Naive B cell (primary cell): ENCODE data around the gene TMEM117. TPM values are rescaled to one million over a fixed set of nuclear protein-coding genes. Genes with fewer than 3 reads are reported as not detected.

Experiments used
- ATAC-seq, 2 donors: fragments of 150-1000 bp; cut with Tn5 transposase; 2 replicates each; pipeline ENCODE4 v1.10.0; 2021; ENCODE audit warnings: low read depth in 2 of 2, mild to moderate bottlenecking in 2 of 2, moderate library complexity in 2 of 2
- DNase-seq: peaks from one replicate; pipeline ENCODE4 v3.0.0; 2022
- H3K27ac Mint-ChIP-seq, 6 donors: one replicate each; pipeline ENCODE4 v1.8.0; 2020 to 2022; ENCODE audit warnings: mild to moderate bottlenecking in 6 of 6, mixed read lengths in 6 of 6, moderate library complexity in 5 of 6, inconsistent platforms in 2 of 6
- H3K27me3 Mint-ChIP-seq, 3 donors: one replicate each; pipeline ENCODE4 v1.8.0; 2021 to 2022; ENCODE audit warnings: mixed read lengths in 3 of 3, mild to moderate bottlenecking in 1 of 3
- H3K36me3 Mint-ChIP-seq, 2 donors: one replicate each; pipeline ENCODE4 v1.8.0; 2020 to 2022; ENCODE audit warnings: mixed read lengths in 2 of 2, inconsistent platforms in 1 of 2, mild to moderate bottlenecking in 1 of 2
- H3K4me1 Mint-ChIP-seq, 3 donors: one replicate each; pipeline ENCODE4 v1.8.0; 2020 to 2022; ENCODE audit warnings: mixed read lengths in 3 of 3, inconsistent platforms in 1 of 3, mild to moderate bottlenecking in 1 of 3, moderate library complexity in 1 of 3
- H3K4me3 Mint-ChIP-seq, 8 donors: one replicate each; pipeline ENCODE4 v1.8.0; 2020 to 2022; ENCODE audit warnings: mild to moderate bottlenecking in 8 of 8, mixed read lengths in 8 of 8, moderate library complexity in 8 of 8, inconsistent platforms in 2 of 8
- H3K9me3 Mint-ChIP-seq, 7 donors: one replicate each; pipeline ENCODE4 v1.8.0; 2020 to 2022; ENCODE audit warnings: mixed read lengths in 7 of 7, mild to moderate bottlenecking in 5 of 7, inconsistent platforms in 2 of 7, moderate library complexity in 1 of 7
- polyA plus RNA-seq, 6 donors: library from polyadenylated mRNA; unstranded; fragments of 300-500 nt; fragmentation: Illumina TruSeq; gene quantifications; one replicate each; pipeline ENCODE4 v1.2.3, GENCODE V29; 2021; ENCODE audit warnings: low read depth in 6 of 6

Gene TMEM117
- polyA plus RNA-seq, 6 donors from 2014 or later = 5.2 to 9.8 (median 5.3) TPM

DNA sequence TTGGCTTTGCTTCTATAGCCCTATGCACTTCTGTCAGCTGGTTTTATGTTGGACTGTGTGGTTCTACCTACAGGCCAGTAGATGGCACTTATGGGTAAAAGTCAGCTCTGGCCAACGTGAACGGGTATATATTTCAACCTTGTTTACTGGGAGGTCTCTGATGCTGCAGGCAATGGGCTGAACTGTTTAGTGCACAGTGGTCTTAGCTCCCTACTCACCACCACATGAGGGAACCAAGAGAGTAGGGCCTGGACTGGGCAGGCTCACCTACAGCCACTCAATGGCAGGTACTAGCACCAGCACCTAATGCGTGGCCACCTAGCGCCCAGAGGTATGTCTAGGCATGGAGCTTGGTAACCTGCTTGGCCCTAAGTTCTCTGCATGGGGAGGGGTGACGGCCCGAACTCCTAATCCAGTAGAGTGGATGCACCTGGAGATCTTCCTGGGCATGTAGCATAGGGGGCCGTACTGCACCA lies 481.8 kb downstream of the TMEM117 start:
- no peak for ATAC-seq
- Mint-ChIP-seq H3K4me1 (peaks cover 0 to 5% (median 0%) of the 10 kb centered on the region in 3 donors), H3K27ac (no peak overlapping the region), H3K27me3 (no peaks in the 10 kb centered on the region), H3K36me3 (peaks cover 0 to 9% of the 10 kb centered on the region in 2 donors), H3K4me3 (no peak overlapping the region), H3K9me3 (peaks cover 0 to 8% (median 4%) of the 10 kb centered on the region in 7 donors)
- no peak for DNase-seq

- peaks cover 3 to 19% (median 5%) of the 10 kb centered on the region in 7 donors for H3K9me3 Mint-ChIP-seq
- no peak overlapping the region for H3K27ac Mint-ChIP-seq
- DNase-seq (no peak), ATAC-seq (no peak)
- no peaks in the 10 kb centered on the region for H3K27me3 Mint-ChIP-seq
- H3K4me1 Mint-ChIP-seq = no peaks in the 10 kb centered on the region
- H3K36me3 Mint-ChIP-seq = peaks cover 0 to 5% of the 10 kb centered on the region in 2 donors
- no peak overlapping the region for H3K4me3 Mint-ChIP-seq
These were observed 495.4 kb downstream of the TMEM117 start for GRCh38 chr12:44331269-44331668.

- Mint-ChIP-seq H3K36me3 (peaks cover 0 to 5% of the 10 kb centered on the region in 2 donors), H3K27me3 (no peaks in the 10 kb centered on the region), H3K4me1 (no peaks in the 10 kb centered on the region), H3K4me3 (no peak overlapping the region), H3K27ac (no peak overlapping the region), H3K9me3 (peaks cover 3 to 19% (median 5%) of the 10 kb centered on the region in 7 donors)
- DNase-seq = no peak
- no peak for ATAC-seq
These were observed 498.5 kb downstream of the TMEM117 start for GRCh38 chr12:44334347-44334746.

GRCh38 chr12:44335030-44335429 lies 499.1 kb downstream of the TMEM117 start:
- H3K9me3 Mint-ChIP-seq = peaks cover 0 to 19% (median 5%) of the 10 kb centered on the region in 7 donors
- peaks cover 0 to 5% of the 10 kb centered on the region in 2 donors for H3K36me3 Mint-ChIP-seq

DNA sequence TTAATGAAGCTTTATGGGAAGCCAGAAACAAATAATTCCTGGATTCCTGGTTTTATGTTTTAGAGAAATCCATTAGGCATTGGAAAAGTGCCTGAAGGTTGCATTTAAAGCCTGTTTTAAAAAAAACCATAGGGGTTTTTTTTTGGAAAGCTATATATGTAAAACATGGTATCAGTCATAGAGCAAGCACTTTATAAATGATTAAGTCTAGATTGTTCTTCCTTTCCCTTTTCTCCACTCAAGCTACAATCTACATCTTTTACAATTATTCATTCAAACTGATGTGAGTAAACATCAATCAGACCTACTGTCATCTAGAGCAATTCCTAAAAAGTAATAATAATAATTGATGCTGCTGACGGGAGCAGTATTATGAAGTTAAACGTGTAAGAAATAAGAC lies 500.7 kb downstream of the TMEM117 start:
- DNase-seq (no peak), ATAC-seq (no peak)
- Mint-ChIP-seq H3K4me3 (no peak overlapping the region), H3K9me3 (peaks cover 0 to 19% (median 5%) of the 10 kb centered on the region in 7 donors), H3K4me1 (no peaks in the 10 kb centered on the region), H3K27me3 (no peaks in the 10 kb centered on the region), H3K36me3 (peaks cover 0 to 5% of the 10 kb centered on the region in 2 donors), H3K27ac (no peak overlapping the region)

More at GRCh38 chr12:44335030-44335429, 499.1 kb downstream of the TMEM117 start:
- Mint-ChIP-seq H3K4me3 (no peak overlapping the region), H3K27ac (peak overlapping the region in 1 of 6 donors; percentile 55), H3K27me3 (no peaks in the 10 kb centered on the region), H3K4me1 (no peaks in the 10 kb centered on the region)
- DNase-seq (no peak), ATAC-seq (no peak)

GRCh38 chr12:44342371-44342770 lies 506.5 kb downstream of the TMEM117 start:
- Mint-ChIP-seq H3K27ac (no peak overlapping the region), H3K36me3 (no peaks in the 10 kb centered on the region), H3K4me1 (no peaks in the 10 kb centered on the region), H3K4me3 (no peak overlapping the region), H3K9me3 (no peaks in the 10 kb centered on the region), H3K27me3 (no peaks in the 10 kb centered on the region)
- ATAC-seq = no peak
- DNase-seq = no peak

DNA sequence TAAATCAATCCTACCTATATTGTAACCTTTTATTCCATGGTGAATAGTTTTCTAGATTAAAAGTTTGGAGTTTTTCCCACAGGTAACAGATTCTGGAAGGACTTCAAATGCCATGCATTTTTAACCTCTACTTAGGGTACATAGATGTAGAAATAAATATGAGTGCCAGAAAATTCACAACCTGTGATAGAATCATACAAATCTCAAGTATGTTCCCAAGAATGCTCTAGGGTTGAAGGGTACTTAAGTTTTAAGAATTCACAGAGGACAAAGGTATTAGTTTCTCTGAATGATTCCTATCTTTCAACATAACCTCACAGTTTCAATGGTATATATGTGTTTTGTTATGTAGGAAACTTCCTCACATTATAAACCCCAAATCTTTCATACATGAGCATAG lies 511.3 kb downstream of the TMEM117 start:
- Mint-ChIP-seq H3K36me3 (no peaks in the 10 kb centered on the region), H3K27ac (no peak overlapping the region), H3K4me3 (no peak overlapping the region), H3K27me3 (no peaks in the 10 kb centered on the region), H3K9me3 (peaks cover 0 to 1% (median 0%) of the 10 kb centered on the region in 7 donors), H3K4me1 (no peaks in the 10 kb centered on the region)
- ATAC-seq (no peak), DNase-seq (no peak)

- no peaks in the 10 kb centered on the region for H3K4me1 Mint-ChIP-seq
- no peaks in the 10 kb centered on the region for H3K27me3 Mint-ChIP-seq
- DNase-seq = no peak
- H3K36me3 Mint-ChIP-seq = peaks cover 0 to 14% of the 10 kb centered on the region in 2 donors
- H3K4me3 Mint-ChIP-seq = no peak overlapping the region
- ATAC-seq = no peak
- H3K9me3 Mint-ChIP-seq = peaks cover 0 to 11% (median 8%) of the 10 kb centered on the region in 7 donors
- no peak overlapping the region for H3K27ac Mint-ChIP-seq
These were observed 521.6 kb downstream of the TMEM117 start for GRCh38 chr12:44357494-44357893.

GRCh38 chr12:44358636-44359035 lies 522.8 kb downstream of the TMEM117 start:
- ATAC-seq = no peak
- Mint-ChIP-seq H3K27me3 (no peaks in the 10 kb centered on the region), H3K27ac (no peak overlapping the region), H3K36me3 (peaks cover 0 to 14% of the 10 kb centered on the region in 2 donors), H3K4me3 (no peak overlapping the region), H3K9me3 (peaks cover 0 to 11% (median 8%) of the 10 kb centered on the region in 7 donors), H3K4me1 (no peaks in the 10 kb centered on the region)
- no peak for DNase-seq

DNA sequence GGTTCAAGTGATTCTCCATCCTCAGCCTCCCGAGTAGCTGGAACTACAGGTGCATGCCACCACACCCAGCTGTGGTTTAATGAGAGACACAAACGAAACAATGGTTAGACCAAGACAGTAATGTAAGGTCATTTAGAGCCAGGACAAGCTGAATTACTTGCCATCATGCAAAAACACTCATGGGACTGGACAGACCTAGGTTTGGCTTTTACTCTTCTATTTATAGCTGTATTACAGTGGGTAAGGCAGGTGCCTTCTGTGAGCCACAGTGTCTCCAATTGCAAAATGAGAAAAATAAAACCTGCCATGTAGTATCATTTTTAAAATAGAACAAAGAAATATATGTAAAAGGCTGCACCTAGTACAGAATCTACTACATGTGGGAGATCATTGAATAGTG lies 527.1 kb downstream of the TMEM117 start:
- Mint-ChIP-seq H3K9me3 (peaks cover 0 to 1% (median 0%) of the 10 kb centered on the region in 7 donors), H3K4me1 (no peaks in the 10 kb centered on the region), H3K36me3 (no peaks in the 10 kb centered on the region), H3K27ac (no peak overlapping the region), H3K4me3 (no peak overlapping the region), H3K27me3 (no peaks in the 10 kb centered on the region)
- DNase-seq (no peak), ATAC-seq (no peak)

GRCh38 chr12:44367136-44367535 lies 531.3 kb downstream of the TMEM117 start:
- H3K9me3 Mint-ChIP-seq = peaks cover 0 to 1% (median 0%) of the 10 kb centered on the region in 7 donors
- ATAC-seq (no peak), DNase-seq (no peak)
- no peaks in the 10 kb centered on the region for H3K4me1 Mint-ChIP-seq
- no peak overlapping the region for H3K27ac Mint-ChIP-seq
- no peak overlapping the region for H3K4me3 Mint-ChIP-seq
- H3K27me3 Mint-ChIP-seq = no peaks in the 10 kb centered on the region
- H3K36me3 Mint-ChIP-seq = no peaks in the 10 kb centered on the region

DNA sequence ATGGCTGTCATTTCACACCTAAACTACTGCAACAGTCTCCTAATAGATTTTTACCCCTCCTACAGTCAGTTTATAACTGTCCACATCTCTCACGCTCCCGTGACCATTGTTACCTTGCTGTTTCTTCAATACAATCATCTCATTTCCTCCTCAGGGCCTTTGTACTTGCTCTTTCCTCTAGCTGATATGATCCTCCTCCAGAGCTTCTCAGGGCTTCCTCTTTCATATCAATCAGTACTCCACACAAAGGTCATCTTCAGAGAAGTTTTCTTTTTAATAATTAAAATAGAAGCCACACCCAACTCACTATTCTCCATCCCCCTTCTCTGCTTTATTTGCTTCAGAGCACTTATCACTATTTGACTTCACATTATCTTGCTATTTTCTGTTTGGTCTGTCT lies 532.0 kb downstream of the TMEM117 start:
- no peaks in the 10 kb centered on the region for H3K27me3 Mint-ChIP-seq
- H3K4me3 Mint-ChIP-seq = no peak overlapping the region
- H3K27ac Mint-ChIP-seq = no peak overlapping the region
- ATAC-seq (no peak), DNase-seq (no peak)
- peaks cover 0 to 1% (median 0%) of the 10 kb centered on the region in 7 donors for H3K9me3 Mint-ChIP-seq
- H3K36me3 Mint-ChIP-seq = no peaks in the 10 kb centered on the region
- no peaks in the 10 kb centered on the region for H3K4me1 Mint-ChIP-seq

DNA sequence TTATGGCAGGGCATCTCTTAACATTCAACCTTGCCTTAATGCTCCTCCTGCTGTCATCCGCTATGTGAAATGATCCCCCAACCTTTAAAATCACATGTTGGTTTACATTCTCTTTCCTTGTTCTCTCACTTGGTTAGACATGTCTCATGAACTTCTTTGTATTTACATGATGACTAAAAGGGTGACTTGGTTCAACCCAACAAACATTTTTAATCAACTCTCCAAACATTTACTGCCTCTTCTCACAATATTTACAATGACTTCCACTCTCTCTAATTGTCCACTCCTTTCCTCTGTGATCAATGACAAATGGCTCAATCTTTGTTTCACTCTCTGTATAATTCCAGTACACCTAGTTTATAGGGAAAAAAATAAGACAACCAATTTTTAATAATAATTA lies 534.1 kb downstream of the TMEM117 start:
- Mint-ChIP-seq H3K9me3 (peaks cover 0 to 1% (median 0%) of the 10 kb centered on the region in 7 donors), H3K4me1 (peaks cover 1 to 8% (median 6%) of the 10 kb centered on the region in 3 donors), H3K27me3 (no peaks in the 10 kb centered on the region), H3K36me3 (no peaks in the 10 kb centered on the region), H3K27ac (peak overlapping the region in 1 of 6 donors; percentile 1), H3K4me3 (no peak overlapping the region)
- DNase-seq (no peak), ATAC-seq (no peak)

DNA sequence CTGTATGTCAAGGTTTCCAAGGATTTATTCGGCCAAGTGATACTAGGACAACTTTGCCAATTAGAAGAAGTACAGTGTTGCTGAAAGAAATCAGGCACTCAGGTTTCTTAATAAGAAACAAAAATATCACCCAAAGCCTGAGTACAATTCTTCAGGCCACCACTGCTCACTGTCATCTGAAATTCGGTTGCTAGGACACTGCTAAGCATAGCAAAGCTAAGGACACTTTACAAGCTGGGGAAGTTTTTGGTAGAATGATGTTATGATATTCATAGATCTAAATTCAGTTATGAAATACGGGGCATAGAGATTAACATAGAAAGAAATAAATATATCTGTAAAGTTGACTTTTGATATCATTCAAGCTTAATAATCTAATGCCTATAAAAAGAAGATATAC lies 535.1 kb downstream of the TMEM117 start:
- Mint-ChIP-seq H3K4me3 (no peak overlapping the region), H3K9me3 (peaks cover 0 to 1% (median 0%) of the 10 kb centered on the region in 7 donors), H3K27me3 (no peaks in the 10 kb centered on the region), H3K4me1 (peaks cover 8 to 17% (median 14%) of the 10 kb centered on the region in 3 donors), H3K36me3 (no peaks in the 10 kb centered on the region), H3K27ac (no peak overlapping the region)
- DNase-seq = no peak
- ATAC-seq = no peak

DNA sequence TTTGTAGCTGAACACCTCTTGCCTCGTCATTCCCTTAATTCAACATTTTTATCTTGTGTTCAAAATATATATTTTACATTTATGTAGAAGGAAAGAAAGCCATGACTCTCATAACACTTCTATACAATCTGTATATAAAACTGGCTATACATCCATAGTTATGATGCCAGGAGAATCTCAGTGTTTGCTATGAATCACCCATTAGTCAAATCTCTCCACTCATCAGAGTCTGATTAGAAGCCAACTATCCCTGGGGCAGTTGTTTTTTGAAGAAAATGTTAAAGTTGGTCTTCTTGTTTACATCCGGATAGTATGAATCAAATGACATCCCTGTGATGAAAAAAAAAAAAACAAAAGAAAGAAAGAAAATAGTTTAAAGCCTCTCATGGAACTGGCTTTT lies 536.4 kb downstream of the TMEM117 start:
- Mint-ChIP-seq H3K9me3 (peaks cover 0 to 1% (median 0%) of the 10 kb centered on the region in 7 donors), H3K27me3 (no peaks in the 10 kb centered on the region), H3K36me3 (peaks cover 0 to 6% of the 10 kb centered on the region in 2 donors), H3K27ac (no peak overlapping the region), H3K4me1 (peaks cover 8 to 17% (median 15%) of the 10 kb centered on the region in 3 donors), H3K4me3 (no peak overlapping the region)
- DNase-seq = no peak
- ATAC-seq = no peak
